ENCODE measurements around the gene ADAMTS4.

DNA sequence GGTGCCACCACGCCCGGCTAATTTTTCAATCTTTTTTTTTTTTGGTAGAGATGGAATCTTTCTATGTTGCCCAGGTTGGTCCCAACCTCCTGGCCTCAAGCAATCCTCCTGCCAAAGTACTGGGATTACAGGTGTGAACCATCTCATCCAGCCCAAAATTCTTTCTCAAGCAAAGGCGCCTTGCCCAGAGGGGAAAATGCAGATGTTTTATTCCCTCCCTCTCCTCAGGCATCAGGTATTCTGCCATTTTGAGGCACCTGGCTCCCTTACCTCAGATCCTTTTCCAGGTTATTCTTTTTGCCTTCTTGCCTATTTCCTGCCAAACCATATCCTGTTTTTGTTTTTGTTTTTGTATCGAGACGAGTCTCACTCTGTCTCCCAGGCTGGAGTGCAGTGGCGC, 10.5 kb downstream of the ADAMTS4 start:
- TF ChIP-seq POLR2A (IDR thresholded peaks at IDR 0.05) (no peak), CTCF (IDR thresholded peaks at IDR 0.05) (no peak), POLR2AphosphoS5 (IDR thresholded peaks at IDR 0.05) (no peak), EP300 (IDR thresholded peaks at IDR 0.05) (no peak)
